ENCODE results near the gene CAMK2D. TPM values are rescaled to one million over a fixed set of nuclear protein-coding genes. Genes with fewer than 3 reads are reported as not detected.

Gene CAMK2D
- total RNA-seq, 4 donors from 2014 or later = 48.2 to 66.2 (median 51.2) TPM

DNA sequence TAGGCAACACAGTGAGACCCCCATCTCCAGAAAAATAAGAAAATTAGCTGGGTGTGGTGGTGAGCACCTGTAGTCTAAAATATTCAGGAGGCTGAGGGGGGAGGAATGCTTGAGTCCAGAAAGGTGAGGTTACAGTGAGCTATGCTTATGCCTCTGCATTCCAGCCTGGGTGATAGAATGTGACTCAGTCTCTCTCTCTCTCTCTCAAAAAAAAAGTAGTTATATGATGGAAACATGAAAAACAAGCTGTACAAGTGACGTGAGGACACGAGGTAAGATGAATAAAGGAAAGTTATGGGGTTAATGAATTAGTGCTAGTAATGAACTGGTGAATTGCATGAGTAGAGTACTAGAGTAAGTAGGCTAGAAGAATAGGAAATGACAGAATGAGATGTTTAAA is 21.8 kb upstream of the CAMK2D start:
- Histone ChIP-seq H3K27ac (replicated peaks in 1 of 4) (no peak overlapping the region), H3K36me3 (no peaks in the 10 kb centered on the region), H3K27me3 (no peaks in the 10 kb centered on the region), H3K9me3 (no peaks in the 10 kb centered on the region), H3K4me1 (peaks cover 0 to 10% (median 9%) of the 10 kb centered on the region in 4 donors), H3K4me3 (no peak overlapping the region)
- no peak for TF ChIP-seq CTCF (IDR thresholded peaks at IDR 0.05)
- TF ChIP-seq EP300 (IDR thresholded peaks at IDR 0.05) = no peak
- no peak for TF ChIP-seq POLR2A (IDR thresholded peaks at IDR 0.05; ENCODE audit: low read depth)
- no peak for TF ChIP-seq POLR2AphosphoS5 (IDR thresholded peaks at IDR 0.05)
- WGBS = 95% methylated on average over 2 of the region's 2 CpGs
- intact Hi-C loops (cut with DNase I) = loop anchor here (5.0 kb wide), 2 partner anchors 289 to 594 kb away; no protein-coding TSS in a partner anchor
- DNase-seq (ENCODE audit: extremely low spot score) = no peak

GRCh38 chr4:113781439-113782040 is 20.0 kb upstream of the CAMK2D start:
- TF ChIP-seq CTCF (IDR thresholded peaks at IDR 0.05) (peak; percentile 51 to 71 (median 66)), POLR2AphosphoS5 (IDR thresholded peaks at IDR 0.05) (no peak)
- no peak overlapping the region for H3K27ac ChIP-seq (replicated peaks in 1 of 4)
- no peak overlapping the region for H3K4me3 ChIP-seq
- H3K27me3 ChIP-seq = no peaks in the 10 kb centered on the region
- no peaks in the 10 kb centered on the region for H3K9me3 ChIP-seq
- no peaks in the 10 kb centered on the region for H3K36me3 ChIP-seq
- 16% methylated on average over 2 of the region's 2 CpGs for WGBS
- intact Hi-C loops (cut with DNase I) = loop anchor here (5.0 kb wide), 2 partner anchors 291 to 596 kb away; no protein-coding TSS in a partner anchor
- peaks cover 0 to 10% (median 9%) of the 10 kb centered on the region in 4 donors for H3K4me1 ChIP-seq
- DNase-seq (ENCODE audit: extremely low spot score) = no peak

DNA sequence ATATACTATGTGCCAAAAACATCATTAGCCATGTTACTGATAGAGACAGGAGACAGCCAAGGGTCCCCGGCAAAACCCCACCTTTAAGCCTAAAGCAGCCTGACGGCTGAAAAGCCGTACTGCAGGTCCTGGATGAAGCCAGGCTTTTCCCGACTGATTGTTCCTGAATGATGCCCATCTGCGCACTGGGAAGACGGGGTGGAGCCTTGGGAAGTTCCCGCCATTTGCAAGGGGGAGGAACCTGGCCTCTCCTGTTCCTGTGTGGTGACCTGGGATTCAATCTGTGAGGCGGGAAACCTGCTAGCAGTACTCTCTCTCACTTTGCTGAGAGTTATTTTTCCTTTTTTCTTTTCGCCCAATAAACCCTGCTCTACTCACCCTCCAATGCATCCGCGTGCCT is 15.1 kb upstream of the CAMK2D start:
- H3K4me3 ChIP-seq = no peak overlapping the region
- DNase-seq (ENCODE audit: extremely low spot score) = no peak
- no peaks in the 10 kb centered on the region for H3K27me3 ChIP-seq
- WGBS = 91% methylated on average over 11 of the region's 11 CpGs
- H3K36me3 ChIP-seq = no peaks in the 10 kb centered on the region
- no peak overlapping the region for H3K27ac ChIP-seq (replicated peaks in 1 of 4)
- H3K9me3 ChIP-seq = no peaks in the 10 kb centered on the region
- H3K4me1 ChIP-seq = no peaks in the 10 kb centered on the region
- no peak for TF ChIP-seq POLR2A (IDR thresholded peaks at IDR 0.05; ENCODE audit: low read depth)
- no peak for TF ChIP-seq CTCF (IDR thresholded peaks at IDR 0.05)
- no peak for TF ChIP-seq EP300 (IDR thresholded peaks at IDR 0.05)
- TF ChIP-seq POLR2AphosphoS5 (IDR thresholded peaks at IDR 0.05) = no peak
- intact Hi-C loops (cut with DNase I) = no loop called here

DNA sequence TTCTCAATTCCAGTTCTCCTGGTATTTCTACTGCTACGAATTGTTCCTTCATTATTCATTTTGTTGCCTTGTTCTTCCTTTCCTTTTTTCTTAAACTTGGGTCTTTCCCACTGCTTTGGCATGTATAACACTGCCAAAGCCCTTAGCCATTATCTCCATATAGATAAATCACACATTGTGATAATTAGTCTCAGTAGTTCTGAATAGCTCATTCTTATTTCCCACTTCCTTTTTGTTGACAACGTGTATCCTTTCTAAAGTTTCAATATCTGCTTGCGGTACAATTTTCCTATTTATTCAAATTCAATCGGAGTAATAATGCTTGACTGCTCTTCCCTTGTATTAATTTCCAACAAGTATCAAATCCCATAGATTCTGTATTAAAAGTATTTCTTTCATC is 14.5 kb upstream of the CAMK2D start:
- DNase-seq (ENCODE audit: extremely low spot score) = no peak
- H3K27me3 ChIP-seq = no peaks in the 10 kb centered on the region
- no peak overlapping the region for H3K4me3 ChIP-seq
- no peak for TF ChIP-seq POLR2AphosphoS5 (IDR thresholded peaks at IDR 0.05)
- no peak for TF ChIP-seq EP300 (IDR thresholded peaks at IDR 0.05)
- TF ChIP-seq POLR2A (IDR thresholded peaks at IDR 0.05; ENCODE audit: low read depth) = no peak
- no peak for TF ChIP-seq CTCF (IDR thresholded peaks at IDR 0.05)
- intact Hi-C loops (cut with DNase I) = no loop called here
- no peak overlapping the region for H3K27ac ChIP-seq (replicated peaks in 1 of 4)
- H3K9me3 ChIP-seq = no peaks in the 10 kb centered on the region
- 89% methylated on average over 4 of the region's 4 CpGs for WGBS
- H3K4me1 ChIP-seq = no peaks in the 10 kb centered on the region
- H3K36me3 ChIP-seq = no peaks in the 10 kb centered on the region

DNA sequence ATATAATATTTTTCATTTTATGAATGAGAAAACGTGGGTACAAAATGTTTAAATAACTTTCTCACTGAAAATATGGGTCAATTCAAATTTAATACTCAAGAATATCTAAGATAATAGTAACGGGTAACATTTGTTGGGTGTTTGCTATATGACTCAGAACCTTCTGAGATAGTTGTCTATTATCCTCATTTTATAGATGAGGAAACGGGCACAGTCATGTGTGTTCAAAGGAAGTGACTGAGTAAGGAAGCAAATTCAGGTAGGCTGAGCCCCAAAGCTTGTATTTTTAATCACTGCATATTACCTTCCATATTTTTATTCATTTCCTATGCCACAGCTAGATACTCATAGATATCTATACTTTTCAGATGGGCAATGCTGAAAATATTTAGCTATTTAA is 12.2 kb upstream of the CAMK2D start:
- H3K4me3 ChIP-seq = no peak overlapping the region
- 87% methylated on average over 3 of the region's 3 CpGs for WGBS
- H3K27ac ChIP-seq (replicated peaks in 1 of 4) = no peak overlapping the region
- no peaks in the 10 kb centered on the region for H3K27me3 ChIP-seq
- DNase-seq (ENCODE audit: extremely low spot score) = no peak
- no peaks in the 10 kb centered on the region for H3K4me1 ChIP-seq
- H3K9me3 ChIP-seq = no peaks in the 10 kb centered on the region
- H3K36me3 ChIP-seq = no peaks in the 10 kb centered on the region
- intact Hi-C loops (cut with DNase I) = no loop called here
- TF ChIP-seq POLR2AphosphoS5 (IDR thresholded peaks at IDR 0.05) (no peak), EP300 (IDR thresholded peaks at IDR 0.05) (no peak), CTCF (IDR thresholded peaks at IDR 0.05) (no peak), POLR2A (IDR thresholded peaks at IDR 0.05; ENCODE audit: low read depth) (no peak)

Measured in esophagus muscularis mucosa (tissue), 4 donors.